Muscle of leg (tissue), 11 donors: ENCODE results near the gene TTC9. TPM values are rescaled to one million over a fixed set of nuclear protein-coding genes. Genes with fewer than 3 reads are reported as not detected.

Source experiments
- DNase-seq: peaks from one replicate; pipeline ENCODE4 v3.0.0; 2013
- H3K27ac ChIP-seq: one replicate; pipeline ENCODE4 v1.5.1; 2013; ENCODE audit warnings: mild to moderate bottlenecking, low read length, control low read depth
- H3K27me3 ChIP-seq: one replicate; pipeline ENCODE4 v1.6.1; 2013; ENCODE audit warnings: low read length; ENCODE audit not compliant: control insufficient read depth, insufficient read depth
- H3K36me3 ChIP-seq: one replicate; pipeline ENCODE4 v1.6.1; 2013; ENCODE audit warnings: low read length; ENCODE audit not compliant: control insufficient read depth, insufficient read depth
- H3K4me1 ChIP-seq: one replicate; pipeline ENCODE4 v1.6.1; 2013; ENCODE audit warnings: low read length; ENCODE audit not compliant: control insufficient read depth, insufficient read depth
- H3K4me3 ChIP-seq: one replicate; pipeline ENCODE4 v1.5.1; 2013; ENCODE audit warnings: low read length, control low read depth
- H3K9me3 ChIP-seq: replicated peaks from 2 replicates; pipeline ENCODE4 v1.6.1; 2013; ENCODE audit warnings: low read depth, low read length; ENCODE audit not compliant: control insufficient read depth
- WGBS: methylation state at CpG from one replicate; pipeline ENCODE4 v1.1.5; 2013; ENCODE audit warnings: missing lambda C conversion rate; ENCODE audit not compliant: insufficient coverage; 5-methylcytosine and 5-hydroxymethylcytosine counted together
- polyA plus RNA-seq, 8 donors: library from polyadenylated mRNA; unstranded; fragments of 120-200 nt; gene quantifications; one replicate each; pipeline versions ENCODE4 v1.2.1 to v1.2.3, GENCODE V29; 2013; ENCODE audit warnings: inconsistent platforms in 1 of 8, low replicate concordance in 1 of 8; ENCODE audit not compliant: insufficient read length in 8 of 8, insufficient read depth in 1 of 8
- total RNA-seq: library from RNA; stranded (reverse); fragments of 120-200 nt; gene quantifications from one replicate; pipeline ENCODE4 v1.2.4, GENCODE V29; 2013

Gene TTC9
- total and polyA plus RNA-seq, 9 donors = 4.4 to 6.8 (median 5.8) TPM

GRCh38 chr14:70611216-70611615 is 30.5 kb upstream of the TTC9 start:
- DNase-seq = no peak
- no peaks in the 10 kb centered on the region for H3K27me3 ChIP-seq
- no CpG with 5 or more reads among the region's 3 CpGs for WGBS

GRCh38 chr14:70616646-70617045 is 25.1 kb upstream of the TTC9 start:
- Histone ChIP-seq H3K27ac (no peak overlapping the region), H3K36me3 (no peaks in the 10 kb centered on the region), H3K9me3 (no peaks in the 10 kb centered on the region), H3K27me3 (no peaks in the 10 kb centered on the region), H3K4me3 (no peak overlapping the region), H3K4me1 (no peaks in the 10 kb centered on the region)
- DNase-seq = no peak
- no CpG with 5 or more reads among the region's 3 CpGs for WGBS

More at GRCh38 chr14:70611216-70611615, 30.5 kb upstream of the TTC9 start:
- Histone ChIP-seq H3K4me3 (no peak overlapping the region), H3K9me3 (no peaks in the 10 kb centered on the region), H3K4me1 (no peaks in the 10 kb centered on the region), H3K27ac (no peak overlapping the region), H3K36me3 (no peaks in the 10 kb centered on the region)

- Histone ChIP-seq H3K4me1 (no peaks in the 10 kb centered on the region), H3K4me3 (no peak overlapping the region), H3K27me3 (no peaks in the 10 kb centered on the region), H3K36me3 (no peaks in the 10 kb centered on the region), H3K9me3 (no peaks in the 10 kb centered on the region), H3K27ac (no peak overlapping the region)
- DNase-seq = no peak
- no CpG with 5 or more reads among the region's 2 CpGs for WGBS
Observed at GRCh38 chr14:70618314-70618713, 23.4 kb upstream of the TTC9 start.

- Histone ChIP-seq H3K27ac (no peak overlapping the region), H3K36me3 (no peaks in the 10 kb centered on the region), H3K27me3 (no peaks in the 10 kb centered on the region), H3K4me1 (no peaks in the 10 kb centered on the region), H3K4me3 (no peak overlapping the region), H3K9me3 (no peaks in the 10 kb centered on the region)
- no peak for DNase-seq
Observed at GRCh38 chr14:70619708-70620107, 22.0 kb upstream of the TTC9 start.

- no peak overlapping the region for H3K4me3 ChIP-seq
- H3K27ac ChIP-seq = no peak overlapping the region
- no peaks in the 10 kb centered on the region for H3K27me3 ChIP-seq
- no peaks in the 10 kb centered on the region for H3K4me1 ChIP-seq
- WGBS = 0% methylated on average over 1 of the region's 3 CpGs
- DNase-seq = no peak
- H3K36me3 ChIP-seq = no peaks in the 10 kb centered on the region
- H3K9me3 ChIP-seq = no peaks in the 10 kb centered on the region
Observed at GRCh38 chr14:70622111-70622712, 19.5 kb upstream of the TTC9 start.

- Histone ChIP-seq H3K36me3 (no peaks in the 10 kb centered on the region), H3K4me3 (no peak overlapping the region), H3K27ac (no peak overlapping the region), H3K4me1 (no peaks in the 10 kb centered on the region), H3K27me3 (no peaks in the 10 kb centered on the region), H3K9me3 (no peaks in the 10 kb centered on the region)
- no CpG with 5 or more reads among the region's 1 CpG for WGBS
- no peak for DNase-seq
Observed at GRCh38 chr14:70624972-70625371, 16.7 kb upstream of the TTC9 start.

GRCh38 chr14:70631948-70632347 is 9.8 kb upstream of the TTC9 start:
- no peak overlapping the region for H3K27ac ChIP-seq
- no peaks in the 10 kb centered on the region for H3K4me1 ChIP-seq
- no peaks in the 10 kb centered on the region for H3K36me3 ChIP-seq
- peaks cover 2% of the 10 kb centered on the region for H3K27me3 ChIP-seq
- no peaks in the 10 kb centered on the region for H3K9me3 ChIP-seq
- WGBS = no CpG with 5 or more reads among the region's 3 CpGs
- no peak for DNase-seq
- no peak overlapping the region for H3K4me3 ChIP-seq

GRCh38 chr14:70635971-70636595 is 5.6 kb upstream of the TTC9 start:
- H3K9me3 ChIP-seq = no peaks in the 10 kb centered on the region
- no peak overlapping the region for H3K4me3 ChIP-seq
- no peak for DNase-seq
- WGBS = 100% methylated on average over 1 of the region's 6 CpGs
- no peak overlapping the region for H3K27ac ChIP-seq
- peaks cover 20% of the 10 kb centered on the region for H3K27me3 ChIP-seq
- no peaks in the 10 kb centered on the region for H3K36me3 ChIP-seq
- H3K4me1 ChIP-seq = peaks cover 4% of the 10 kb centered on the region

GRCh38 chr14:70638416-70638815 is 3.3 kb upstream of the TTC9 start:
- no peaks in the 10 kb centered on the region for H3K9me3 ChIP-seq
- peaks cover 19% of the 10 kb centered on the region for H3K4me1 ChIP-seq
- no peaks in the 10 kb centered on the region for H3K36me3 ChIP-seq
- no peak overlapping the region for H3K4me3 ChIP-seq
- DNase-seq = no peak
- no CpG with 5 or more reads among the region's 2 CpGs for WGBS
- peaks cover 35% of the 10 kb centered on the region for H3K27me3 ChIP-seq
- H3K27ac ChIP-seq = no peak overlapping the region

- Histone ChIP-seq H3K4me1 (peaks cover 19% of the 10 kb centered on the region), H3K36me3 (no peaks in the 10 kb centered on the region), H3K27ac (peak overlapping the region; percentile 42), H3K4me3 (peak overlapping the region; percentile 40), H3K27me3 (peaks cover 47% of the 10 kb centered on the region), H3K9me3 (no peaks in the 10 kb centered on the region)
- DNase-seq = peak; percentile 70
- WGBS = 1% methylated on average over 11 of the region's 28 CpGs
Observed at GRCh38 chr14:70640938-70641547, 673 bp upstream of the TTC9 start.
